Transverse colon (tissue), 4 donors: ENCODE results near the gene SEC14L1.

ENCODE experiments used
- POLR2A ChIP-seq: fragments of 450-650 bp; IDR thresholded peaks from one replicate; pipeline ENCODE4 v1.6.1; 2016; ENCODE audit warnings: antibody characterized with exemption, mild to moderate bottlenecking, moderate library complexity
- POLR2AphosphoS5 ChIP-seq, 3 donors: sonication (generic); formaldehyde crosslinking; IDR thresholded peaks; one replicate each; pipeline ENCODE4 v1.6.1; 2016; ENCODE audit warnings: antibody characterized with exemption in 3 of 3
- TF ChIP-seq, protein P1 (sequence below), 5 experiments: fragments of 200-600 bp in 3 of 5; fragments of 450-650 bp in 2 of 5; sonication (generic) in 3 of 5; IDR thresholded peaks; 1 replicate in 2 of 5; 2 replicates in 3 of 5; pipeline ENCODE4 v1.5.1; 2016 to 2017; ENCODE audit warnings: antibody characterized with exemption in 5 of 5, inconsistent platforms in 3 of 5, mild to moderate bottlenecking in 2 of 5, moderate library complexity in 1 of 5

DNA sequence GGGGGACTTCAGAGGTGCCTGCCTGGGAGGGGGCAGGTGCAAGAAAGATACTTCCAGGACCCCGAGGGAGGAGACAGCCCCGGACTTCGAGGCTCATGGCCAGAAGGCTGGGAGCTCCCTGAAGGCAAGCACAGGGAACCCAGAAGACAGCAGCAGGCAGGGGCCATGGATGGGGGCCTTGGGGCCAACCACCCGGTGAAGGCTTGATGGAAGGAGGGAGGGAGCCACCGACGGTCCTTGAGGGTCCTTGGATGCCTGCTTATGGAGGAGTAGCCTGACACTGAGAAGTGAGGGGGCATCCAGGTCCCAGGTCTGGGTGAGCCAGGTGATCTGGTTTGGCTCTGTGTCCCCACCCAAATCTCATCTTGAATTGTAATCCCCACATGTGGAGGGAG is 89.7 kb downstream of the SEC14L1 start:
- TF ChIP-seq POLR2A (no peak), POLR2AphosphoS5 (IDR thresholded peaks at IDR 0.05) (no peak)
- TF ChIP-seq, protein P1, sequence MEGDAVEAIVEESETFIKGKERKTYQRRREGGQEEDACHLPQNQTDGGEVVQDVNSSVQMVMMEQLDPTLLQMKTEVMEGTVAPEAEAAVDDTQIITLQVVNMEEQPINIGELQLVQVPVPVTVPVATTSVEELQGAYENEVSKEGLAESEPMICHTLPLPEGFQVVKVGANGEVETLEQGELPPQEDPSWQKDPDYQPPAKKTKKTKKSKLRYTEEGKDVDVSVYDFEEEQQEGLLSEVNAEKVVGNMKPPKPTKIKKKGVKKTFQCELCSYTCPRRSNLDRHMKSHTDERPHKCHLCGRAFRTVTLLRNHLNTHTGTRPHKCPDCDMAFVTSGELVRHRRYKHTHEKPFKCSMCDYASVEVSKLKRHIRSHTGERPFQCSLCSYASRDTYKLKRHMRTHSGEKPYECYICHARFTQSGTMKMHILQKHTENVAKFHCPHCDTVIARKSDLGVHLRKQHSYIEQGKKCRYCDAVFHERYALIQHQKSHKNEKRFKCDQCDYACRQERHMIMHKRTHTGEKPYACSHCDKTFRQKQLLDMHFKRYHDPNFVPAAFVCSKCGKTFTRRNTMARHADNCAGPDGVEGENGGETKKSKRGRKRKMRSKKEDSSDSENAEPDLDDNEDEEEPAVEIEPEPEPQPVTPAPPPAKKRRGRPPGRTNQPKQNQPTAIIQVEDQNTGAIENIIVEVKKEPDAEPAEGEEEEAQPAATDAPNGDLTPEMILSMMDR (IDR thresholded peaks at IDR 0.05) = no peak
